ENCODE results near the gene DIP2B. TPM values are rescaled to one million over a fixed set of nuclear protein-coding genes. Genes with fewer than 3 reads are reported as not detected.

DIP2B gene
- total RNA-seq, 1 donor from 2014 or later, result 26.3 TPM

GRCh38 chr12:50546441-50547318 lies 41.9 kb downstream of the DIP2B start:
- intact Hi-C loops (cut with micrococcal nuclease), result no loop called here

- intact Hi-C loops (cut with micrococcal nuclease), result no loop called here
These were observed 43.0 kb downstream of the DIP2B start for GRCh38 chr12:50547742-50548141.

GRCh38 chr12:50549885-50550284 lies 45.1 kb downstream of the DIP2B start:
- intact Hi-C loops (cut with micrococcal nuclease), result loop anchor here (10.0 kb wide), 1 partner anchor 45 kb away; the partner anchor contains the start of gene DIP2B

- intact Hi-C loops (cut with micrococcal nuclease), result loop anchor here (10.0 kb wide), 1 partner anchor 46 kb away; the partner anchor contains the start of gene DIP2B
These were observed 45.9 kb downstream of the DIP2B start for GRCh38 chr12:50550530-50551223.

GRCh38 chr12:50551866-50552265 lies 47.1 kb downstream of the DIP2B start:
- intact Hi-C loops (cut with micrococcal nuclease), result loop anchor here (10.0 kb wide), 1 partner anchor 47 kb away; the partner anchor contains the start of gene DIP2B

GRCh38 chr12:50554651-50555050 lies 49.9 kb downstream of the DIP2B start:
- intact Hi-C loops (cut with micrococcal nuclease), result loop anchor here (10.0 kb wide), 1 partner anchor 50 kb away; the partner anchor contains the start of gene DIP2B

GRCh38 chr12:50555471-50555885 lies 50.7 kb downstream of the DIP2B start:
- intact Hi-C loops (cut with micrococcal nuclease), result loop anchor here (10.0 kb wide), 1 partner anchor 51 kb away; the partner anchor contains the start of gene DIP2B

GRCh38 chr12:50556273-50556672 lies 51.5 kb downstream of the DIP2B start:
- intact Hi-C loops (cut with micrococcal nuclease), result loop anchor here (10.0 kb wide), 1 partner anchor 51 kb away; the partner anchor contains the start of gene DIP2B

- intact Hi-C loops (cut with micrococcal nuclease), result loop anchor here (10.0 kb wide), 1 partner anchor 52 kb away; the partner anchor contains the start of gene DIP2B
These were observed 52.0 kb downstream of the DIP2B start for GRCh38 chr12:50556796-50557195.

GRCh38 chr12:50557421-50557820 lies 52.6 kb downstream of the DIP2B start:
- intact Hi-C loops (cut with micrococcal nuclease), result loop anchor here (10.0 kb wide), 1 partner anchor 53 kb away; the partner anchor contains the start of gene DIP2B

- intact Hi-C loops (cut with micrococcal nuclease), result loop anchor here (10.0 kb wide), 1 partner anchor 54 kb away; the partner anchor contains the start of gene DIP2B
These were observed 54.2 kb downstream of the DIP2B start for GRCh38 chr12:50558970-50559369.

GRCh38 chr12:50562520-50563433 lies 58.0 kb downstream of the DIP2B start:
- intact Hi-C loops (cut with micrococcal nuclease), result no loop called here

- intact Hi-C loops (cut with micrococcal nuclease), result no loop called here
These were observed 58.6 kb downstream of the DIP2B start for GRCh38 chr12:50563434-50563787.

GRCh38 chr12:50564237-50564947 lies 59.6 kb downstream of the DIP2B start:
- intact Hi-C loops (cut with micrococcal nuclease), result no loop called here

- intact Hi-C loops (cut with micrococcal nuclease), result no loop called here
These were observed 60.1 kb downstream of the DIP2B start for GRCh38 chr12:50564948-50565297.

GRCh38 chr12:50566066-50566465 lies 61.3 kb downstream of the DIP2B start:
- intact Hi-C loops (cut with micrococcal nuclease), result no loop called here

GRCh38 chr12:50567926-50568325 lies 63.1 kb downstream of the DIP2B start:
- intact Hi-C loops (cut with micrococcal nuclease), result no loop called here

- intact Hi-C loops (cut with micrococcal nuclease), result no loop called here
These were observed 63.7 kb downstream of the DIP2B start for GRCh38 chr12:50568338-50569091.

- intact Hi-C loops (cut with micrococcal nuclease), result no loop called here
These were observed 64.5 kb downstream of the DIP2B start for GRCh38 chr12:50569321-50569720.

All from T-helper 2 cell treated with Interferon-gamma antibody and Interleukin-4, amounts not matched to agents 100 ng/mL and 5 ng/mL, for 36 hours (primary cell).